Cardiac fibroblast (primary cell): ENCODE data around the gene HPSE2.
A peak's percentile ranks its signal among the peaks of the same experiment; 100 is the strongest.

Source experiments
- DNase-seq, 2 donors: peaks; one replicate each; pipeline versions ENCODE4 v3.0.0 to v3.0.0-alpha.2; 2010; ENCODE audit warnings: low read depth in 2 of 2
- H3K4me3 ChIP-seq, 2 donors: replicated peaks in 1 of 2; 1 replicate in 1 of 2; 2 replicates in 1 of 2; pipeline ENCODE4 v1.5.1; 2011; ENCODE audit warnings: low read depth in 2 of 2, low read length in 2 of 2, mild to moderate bottlenecking in 2 of 2, moderate library complexity in 1 of 2
- CTCF ChIP-seq: IDR thresholded peaks from one replicate; pipeline ENCODE4 v1.5.1; 2011; ENCODE audit warnings: low read depth, mild to moderate bottlenecking, low read length, inconsistent platforms

Gene HPSE2

GRCh38 chr10:98463976-98464754, 771.5 kb downstream of the HPSE2 start:
- no peak for DNase-seq
- no peak for TF ChIP-seq CTCF
- no peak overlapping the region for H3K4me3 ChIP-seq

- DNase-seq: no peak
- TF ChIP-seq CTCF: no peak
- no peak overlapping the region for H3K4me3 ChIP-seq
Observed at GRCh38 chr10:98463016-98463415, 772.6 kb downstream of the HPSE2 start.

GRCh38 chr10:98461500-98461842, 774.2 kb downstream of the HPSE2 start:
- no peak for TF ChIP-seq CTCF
- H3K4me3 ChIP-seq: no peak overlapping the region

GRCh38 chr10:98460837-98461499, 774.7 kb downstream of the HPSE2 start:
- H3K4me3 ChIP-seq: no peak overlapping the region
- TF ChIP-seq CTCF: no peak
- DNase-seq: peak; percentile 87 to 94

More at GRCh38 chr10:98461500-98461842, 774.2 kb downstream of the HPSE2 start:
- no peak for DNase-seq

GRCh38 chr10:98458809-98459784, 776.6 kb downstream of the HPSE2 start:
- TF ChIP-seq CTCF: no peak
- no peak for DNase-seq
- no peak overlapping the region for H3K4me3 ChIP-seq

GRCh38 chr10:98457721-98458120, 777.9 kb downstream of the HPSE2 start:
- no peak for TF ChIP-seq CTCF
- no peak for DNase-seq
- H3K4me3 ChIP-seq: no peak overlapping the region
